Stimulated activated CD4-positive, alpha-beta T cell treated with anti-CD3 and anti-CD28 coated beads, TNF-alpha, amount 100 ng/mL, for 48 hours (primary cell): ENCODE data around the gene ADGRF1.
"Not testable (repeated sequence)": the region's sequence is repeated elsewhere in the genome, so short reads cannot be mapped to it uniquely, and the experiment has no call there.

Experiments
- DNase-seq, 3 donors: peaks; one replicate each; pipeline ENCODE4 v3.0.0-alpha.2; 2020; ENCODE audit warnings: low read depth in 3 of 3

Gene ADGRF1

GRCh38 chr6:47022191-47022590 is 19.9 kb downstream of the ADGRF1 start:
- DNase-seq, result no peak

- DNase-seq, result no peak
Observed at GRCh38 chr6:47019941-47020340, 22.2 kb downstream of the ADGRF1 start.

GRCh38 chr6:47016909-47017308 is 25.2 kb downstream of the ADGRF1 start:
- no peak for DNase-seq

- no peak for DNase-seq
Observed at GRCh38 chr6:47016261-47016660, 25.9 kb downstream of the ADGRF1 start.

GRCh38 chr6:47014401-47014800 is 27.7 kb downstream of the ADGRF1 start:
- no peak for DNase-seq

GRCh38 chr6:47009583-47009982 is 32.5 kb downstream of the ADGRF1 start:
- DNase-seq, result no peak

GRCh38 chr6:47008397-47008763 is 33.8 kb downstream of the ADGRF1 start:
- DNase-seq, result no peak

- no peak for DNase-seq
Observed at GRCh38 chr6:47007657-47008396, 34.3 kb downstream of the ADGRF1 start.

GRCh38 chr6:47005486-47005885 is 36.6 kb downstream of the ADGRF1 start:
- no peak for DNase-seq

GRCh38 chr6:47004463-47004862 is 37.7 kb downstream of the ADGRF1 start:
- no peak for DNase-seq

- no peak for DNase-seq
Observed at GRCh38 chr6:47000842-47001241, 41.3 kb downstream of the ADGRF1 start.

- DNase-seq, result no peak
Observed at GRCh38 chr6:46998436-46999017, 43.6 kb downstream of the ADGRF1 start.

GRCh38 chr6:46997646-46998045 is 44.5 kb downstream of the ADGRF1 start:
- DNase-seq, result no peak

- no peak for DNase-seq
Observed at GRCh38 chr6:46996860-46997641, 45.1 kb downstream of the ADGRF1 start.

- no peak for DNase-seq
Observed at GRCh38 chr6:46994933-46995332, 47.2 kb downstream of the ADGRF1 start.

- no peak for DNase-seq
Observed at GRCh38 chr6:46993846-46994245, 48.3 kb downstream of the ADGRF1 start.

- DNase-seq, result not testable (repeated sequence)
Observed at GRCh38 chr6:46992391-46992790, 49.7 kb downstream of the ADGRF1 start.

- not testable (repeated sequence) for DNase-seq
Observed at GRCh38 chr6:46990818-46991510, 51.2 kb downstream of the ADGRF1 start.

- no peak for DNase-seq
Observed at GRCh38 chr6:46990031-46990644, 52.0 kb downstream of the ADGRF1 start.

GRCh38 chr6:46989398-46989797 is 52.7 kb downstream of the ADGRF1 start:
- DNase-seq, result no peak

- no peak for DNase-seq
Observed at GRCh38 chr6:46985943-46986342, 56.2 kb downstream of the ADGRF1 start.

- DNase-seq, result no peak
Observed at GRCh38 chr6:46983007-46983411, 59.1 kb downstream of the ADGRF1 start.
